GM04504 (cell line): Measurements from ENCODE around the gene KYNU.
"Not testable (repeated sequence)": the region's sequence is repeated elsewhere in the genome, so short reads cannot be mapped to it uniquely, and the experiment has no call there.

ENCODE experiments used
- DNase-seq: peaks from one replicate; pipeline ENCODE4 v3.0.0-alpha.2; 2012; ENCODE audit warnings: low read depth

The KYNU gene

GRCh38 chr2:143089520-143089919, 212.1 kb downstream of the KYNU start:
- DNase-seq, result not testable (repeated sequence)
